ES-I3 (cell line): ENCODE results near the gene LIMK1.
"Not testable (repeated sequence)": the region's sequence is repeated elsewhere in the genome, so short reads cannot be mapped to it uniquely, and the experiment has no call there.

Source experiments
- H3K36me3 ChIP-seq: 2 replicates; pipeline ENCODE4 v1.6.1; 2013; ENCODE audit warnings: mild to moderate bottlenecking, low read length, control low read depth, moderate library complexity; ENCODE audit not compliant: insufficient read depth
- H3K4me1 ChIP-seq: 2 replicates; pipeline ENCODE4 v1.6.1; 2013; ENCODE audit warnings: mild to moderate bottlenecking, control low read depth, low read length; ENCODE audit not compliant: insufficient read depth
- H3K9ac ChIP-seq: 2 replicates; pipeline ENCODE4 v1.6.1; 2013; ENCODE audit warnings: low read depth, mild to moderate bottlenecking, low read length, moderate library complexity
- H3K9me3 ChIP-seq: 2 replicates; pipeline ENCODE4 v1.6.1; 2013; ENCODE audit warnings: mild to moderate bottlenecking, low read length, moderate library complexity; ENCODE audit not compliant: control insufficient read depth, insufficient read depth

The LIMK1 gene

DNA sequence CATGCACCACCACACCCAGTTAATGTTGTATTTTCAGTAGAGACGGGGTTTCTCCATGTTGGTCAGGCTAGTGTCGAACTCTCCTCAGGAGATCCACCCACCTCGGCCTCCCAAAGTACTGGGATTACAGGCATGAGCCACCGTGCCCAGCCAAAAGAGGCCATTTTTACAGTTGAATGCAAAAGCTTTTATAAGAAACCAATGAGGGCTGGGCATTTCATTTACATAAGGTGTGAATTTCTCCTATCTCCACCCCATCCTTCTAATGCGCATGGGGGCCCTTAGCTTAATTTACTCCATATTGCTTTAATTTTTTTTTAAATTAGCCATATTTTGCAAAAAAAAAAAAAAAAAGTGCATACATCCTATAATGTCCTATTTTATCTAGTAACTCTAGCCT is 65.5 kb downstream of the LIMK1 start:
- Histone ChIP-seq H3K9me3 (peaks cover 4% of the 10 kb centered on the region), H3K4me1 (no peaks in the 10 kb centered on the region; the same call in 1 of the 2 replicates), H3K36me3 (no peaks in the 10 kb centered on the region), H3K9ac (no peak overlapping the region)

DNA sequence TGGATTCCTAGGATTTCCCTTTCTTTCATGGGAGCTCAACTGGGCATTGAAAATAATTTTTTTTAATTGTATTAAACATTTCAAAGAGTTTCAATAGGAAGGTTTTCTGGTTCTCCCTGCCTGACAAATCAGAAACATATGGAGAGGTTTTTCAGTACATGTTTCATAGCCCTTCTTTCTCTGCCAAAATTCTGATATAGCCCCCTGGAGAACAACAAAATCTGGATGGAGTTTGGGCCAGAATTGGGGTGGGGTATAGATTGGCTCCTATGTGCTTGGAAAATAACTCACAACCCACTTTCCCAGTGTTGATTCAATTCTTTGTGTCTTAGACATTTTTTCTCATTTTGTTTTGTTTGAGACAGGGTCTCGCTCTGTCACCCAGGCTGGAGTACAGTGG is 66.0 kb downstream of the LIMK1 start:
- Histone ChIP-seq H3K9ac (no peak overlapping the region), H3K36me3 (no peaks in the 10 kb centered on the region), H3K4me1 (no peaks in the 10 kb centered on the region; the same call in 1 of the 2 replicates), H3K9me3 (peaks cover 4% of the 10 kb centered on the region)

DNA sequence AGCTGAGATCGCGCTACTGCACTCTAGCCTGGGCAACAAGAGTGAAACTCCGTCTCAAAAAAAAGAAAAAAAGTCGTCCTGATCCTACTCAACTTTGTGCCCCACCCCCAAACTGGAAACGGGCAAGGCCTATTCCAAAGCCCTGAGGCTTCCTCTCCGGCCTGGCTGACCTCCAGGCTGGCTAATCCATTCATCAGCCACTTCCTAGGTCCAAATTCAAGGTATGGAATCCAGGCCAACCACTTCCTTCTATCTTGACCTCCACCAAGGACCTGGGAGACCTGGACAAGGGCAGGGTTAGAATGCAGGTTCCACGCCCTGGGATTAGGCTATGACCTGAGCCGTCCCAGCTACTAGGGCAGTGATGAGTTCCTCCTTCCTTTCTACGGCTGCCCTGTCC is 70.1 kb downstream of the LIMK1 start:
- Histone ChIP-seq H3K9ac (no peak overlapping the region), H3K36me3 (no peaks in the 10 kb centered on the region), H3K4me1 (no peaks in the 10 kb centered on the region; the same call in 1 of the 2 replicates), H3K9me3 (no peaks in the 10 kb centered on the region; the same call in 1 of the 2 replicates)

DNA sequence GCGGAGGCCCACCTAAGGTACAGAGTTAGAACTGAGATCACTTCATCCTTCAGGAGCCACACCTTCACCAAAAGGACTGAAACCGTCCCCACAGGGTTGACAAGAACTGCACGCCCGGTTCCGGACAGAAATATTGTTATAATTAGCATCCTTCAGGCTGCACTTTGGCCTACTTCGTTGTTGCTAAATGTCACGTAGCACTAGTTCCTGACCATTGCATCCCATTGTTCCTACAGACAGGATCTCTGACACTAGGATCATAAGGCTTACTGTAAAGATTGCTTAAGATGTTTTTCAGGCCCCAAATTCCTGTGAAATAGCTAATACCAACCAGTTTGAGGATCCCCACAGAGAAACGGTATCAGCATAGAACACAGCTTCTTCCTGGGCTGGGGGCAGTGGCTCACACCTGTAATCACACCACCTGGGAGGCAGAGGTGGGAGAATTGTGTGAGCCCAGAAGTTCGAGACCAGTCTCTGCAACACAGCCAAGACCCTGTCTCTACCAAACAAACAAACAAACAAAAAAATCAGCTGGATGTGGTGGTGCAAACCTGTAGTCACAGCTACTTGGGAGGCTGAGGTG is 72.3 kb downstream of the LIMK1 start:
- Histone ChIP-seq H3K4me1 (no peaks in the 10 kb centered on the region; the same call in 1 of the 2 replicates), H3K36me3 (no peaks in the 10 kb centered on the region), H3K9ac (no peak overlapping the region), H3K9me3 (no peaks in the 10 kb centered on the region)

DNA sequence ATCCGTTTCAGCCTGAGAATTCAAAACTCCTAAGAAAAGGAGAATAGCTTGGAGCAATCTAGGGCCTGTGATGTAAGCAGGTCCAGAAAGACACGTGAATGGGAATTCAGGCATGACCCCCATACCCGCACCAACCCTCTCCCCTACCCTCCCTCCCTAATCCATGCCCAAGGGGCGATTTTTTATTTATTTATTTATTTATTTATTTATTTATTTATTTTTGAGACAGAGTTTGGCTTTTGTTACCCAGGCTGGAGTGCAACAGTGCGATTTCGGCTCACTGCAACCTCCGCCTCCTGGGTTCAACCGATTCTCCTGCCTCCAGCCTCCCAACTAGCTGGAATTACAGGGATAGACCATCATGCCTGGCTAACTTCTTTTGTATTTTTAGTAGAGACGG is 74.0 kb downstream of the LIMK1 start:
- peaks cover 4% of the 10 kb centered on the region; the same call in 1 of the 2 replicates for H3K4me1 ChIP-seq
- no peaks in the 10 kb centered on the region for H3K9me3 ChIP-seq
- H3K36me3 ChIP-seq = no peaks in the 10 kb centered on the region
- H3K9ac ChIP-seq = no peak overlapping the region

DNA sequence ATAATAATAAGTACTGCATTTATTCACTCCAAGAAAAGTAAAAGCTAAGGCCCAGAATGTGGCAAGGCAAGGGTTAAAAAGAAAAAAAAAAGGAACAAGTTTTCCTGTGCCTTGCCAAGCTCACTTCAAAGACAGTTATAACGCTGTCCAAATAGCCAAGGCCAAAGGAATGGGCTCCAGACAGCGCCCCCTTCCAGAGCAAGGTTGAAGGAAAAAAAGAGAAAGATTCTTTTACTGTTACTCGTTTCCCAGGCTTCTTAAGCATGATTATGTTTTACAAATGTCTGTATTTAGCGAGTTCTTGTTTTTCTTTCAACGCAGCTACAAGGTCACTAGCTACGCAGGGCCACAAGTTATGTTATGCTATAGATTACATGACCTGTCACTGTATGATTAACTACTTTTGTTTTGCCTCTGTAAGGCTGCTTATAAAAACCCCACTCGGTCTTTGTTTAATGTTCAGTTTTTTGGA is 81.4 kb downstream of the LIMK1 start:
- Histone ChIP-seq H3K9ac (no peak overlapping the region), H3K4me1 (peaks cover 4% of the 10 kb centered on the region; the same call in 1 of the 2 replicates), H3K36me3 (no peaks in the 10 kb centered on the region), H3K9me3 (no peaks in the 10 kb centered on the region)

DNA sequence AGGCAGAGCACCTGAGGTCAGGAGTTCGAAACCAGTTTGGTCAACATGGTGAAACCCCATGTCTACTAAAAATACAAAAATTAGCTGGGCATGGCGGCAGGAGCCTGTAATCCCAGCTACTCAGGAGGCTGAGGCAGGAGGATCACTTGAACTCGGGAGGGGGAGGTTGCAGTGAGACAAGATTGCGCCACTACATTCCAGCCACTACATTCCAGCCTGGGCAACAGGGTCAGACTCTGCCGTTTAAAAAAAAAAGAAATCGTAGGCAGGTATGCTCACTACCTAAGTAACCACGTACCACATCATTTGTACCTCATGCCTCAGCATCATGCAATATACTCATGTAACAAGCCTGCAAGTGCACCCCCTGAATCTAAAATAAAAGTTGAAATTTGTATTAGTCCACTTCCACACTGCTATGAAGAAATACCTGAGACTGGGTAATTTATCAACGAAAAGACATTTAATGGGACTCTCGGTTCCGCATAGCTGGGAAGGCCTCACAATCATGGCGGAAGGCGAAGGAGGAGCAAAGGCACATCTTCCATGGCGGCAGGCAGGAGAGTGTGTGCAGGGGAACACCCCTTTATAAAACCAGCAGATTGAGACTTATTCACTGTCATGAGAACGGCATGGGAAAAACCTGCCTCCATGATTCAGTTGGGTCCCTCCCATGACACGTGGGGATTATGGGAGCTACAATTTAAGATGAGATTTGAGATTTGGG is 82.4 kb downstream of the LIMK1 start:
- Histone ChIP-seq H3K4me1 (peaks cover 4% of the 10 kb centered on the region; the same call in 1 of the 2 replicates), H3K9me3 (no peaks in the 10 kb centered on the region), H3K9ac (no peak overlapping the region), H3K36me3 (no peaks in the 10 kb centered on the region)

DNA sequence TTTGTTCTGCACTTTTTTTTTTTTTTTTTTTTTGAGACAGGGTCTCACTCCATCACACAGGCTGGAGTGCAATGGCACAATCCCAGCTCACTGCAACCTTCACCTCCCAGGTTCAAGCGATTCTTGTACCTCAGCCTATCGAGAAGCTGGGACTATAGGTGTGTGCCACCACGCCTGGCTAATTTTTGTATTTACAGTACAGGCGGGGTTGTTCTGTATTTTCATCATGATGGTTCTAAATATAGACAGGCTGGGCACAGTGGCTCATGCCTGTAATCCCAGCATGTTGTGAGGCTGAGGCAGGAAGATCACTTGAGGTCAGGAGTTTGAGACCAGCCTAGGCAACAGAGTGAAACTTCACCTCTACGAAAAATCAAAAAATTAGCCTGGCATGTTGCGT is 83.7 kb downstream of the LIMK1 start:
- H3K36me3 ChIP-seq, H3K9me3 ChIP-seq, H3K9ac ChIP-seq, H3K4me1 ChIP-seq: not testable (repeated sequence)
